ENCODE measurements around the gene PLAGL1. TPM values are rescaled to one million over a fixed set of nuclear protein-coding genes. Genes with fewer than 3 reads are reported as not detected.

Gene PLAGL1
- total and polyA plus RNA-seq, 2 of the 8 experiments (the other 6 are each of a cell fraction or from before 2014, with no cell fraction given), result 0.94 to 1.1 TPM

DNA sequence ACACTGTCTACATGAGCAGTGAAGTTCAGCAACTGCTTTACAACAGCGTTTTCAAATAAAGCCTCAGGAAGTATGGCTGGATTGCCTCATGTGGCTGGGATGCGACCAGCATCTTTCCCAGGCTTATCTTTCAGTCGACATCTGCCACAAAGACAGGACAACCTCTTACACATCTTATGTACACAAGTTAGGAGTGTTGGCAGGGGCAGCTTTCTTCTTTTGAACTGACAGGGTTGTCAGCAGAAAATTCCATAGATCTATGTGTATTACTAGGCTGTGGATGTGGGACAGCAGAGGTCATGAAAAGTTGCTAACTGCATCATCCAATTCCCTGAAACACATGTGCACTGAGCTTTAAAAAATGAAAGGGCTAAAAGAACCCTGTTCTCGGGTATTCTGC lies 48.1 kb downstream of the PLAGL1 start (continued):
- TF ChIP-seq, protein P1, sequence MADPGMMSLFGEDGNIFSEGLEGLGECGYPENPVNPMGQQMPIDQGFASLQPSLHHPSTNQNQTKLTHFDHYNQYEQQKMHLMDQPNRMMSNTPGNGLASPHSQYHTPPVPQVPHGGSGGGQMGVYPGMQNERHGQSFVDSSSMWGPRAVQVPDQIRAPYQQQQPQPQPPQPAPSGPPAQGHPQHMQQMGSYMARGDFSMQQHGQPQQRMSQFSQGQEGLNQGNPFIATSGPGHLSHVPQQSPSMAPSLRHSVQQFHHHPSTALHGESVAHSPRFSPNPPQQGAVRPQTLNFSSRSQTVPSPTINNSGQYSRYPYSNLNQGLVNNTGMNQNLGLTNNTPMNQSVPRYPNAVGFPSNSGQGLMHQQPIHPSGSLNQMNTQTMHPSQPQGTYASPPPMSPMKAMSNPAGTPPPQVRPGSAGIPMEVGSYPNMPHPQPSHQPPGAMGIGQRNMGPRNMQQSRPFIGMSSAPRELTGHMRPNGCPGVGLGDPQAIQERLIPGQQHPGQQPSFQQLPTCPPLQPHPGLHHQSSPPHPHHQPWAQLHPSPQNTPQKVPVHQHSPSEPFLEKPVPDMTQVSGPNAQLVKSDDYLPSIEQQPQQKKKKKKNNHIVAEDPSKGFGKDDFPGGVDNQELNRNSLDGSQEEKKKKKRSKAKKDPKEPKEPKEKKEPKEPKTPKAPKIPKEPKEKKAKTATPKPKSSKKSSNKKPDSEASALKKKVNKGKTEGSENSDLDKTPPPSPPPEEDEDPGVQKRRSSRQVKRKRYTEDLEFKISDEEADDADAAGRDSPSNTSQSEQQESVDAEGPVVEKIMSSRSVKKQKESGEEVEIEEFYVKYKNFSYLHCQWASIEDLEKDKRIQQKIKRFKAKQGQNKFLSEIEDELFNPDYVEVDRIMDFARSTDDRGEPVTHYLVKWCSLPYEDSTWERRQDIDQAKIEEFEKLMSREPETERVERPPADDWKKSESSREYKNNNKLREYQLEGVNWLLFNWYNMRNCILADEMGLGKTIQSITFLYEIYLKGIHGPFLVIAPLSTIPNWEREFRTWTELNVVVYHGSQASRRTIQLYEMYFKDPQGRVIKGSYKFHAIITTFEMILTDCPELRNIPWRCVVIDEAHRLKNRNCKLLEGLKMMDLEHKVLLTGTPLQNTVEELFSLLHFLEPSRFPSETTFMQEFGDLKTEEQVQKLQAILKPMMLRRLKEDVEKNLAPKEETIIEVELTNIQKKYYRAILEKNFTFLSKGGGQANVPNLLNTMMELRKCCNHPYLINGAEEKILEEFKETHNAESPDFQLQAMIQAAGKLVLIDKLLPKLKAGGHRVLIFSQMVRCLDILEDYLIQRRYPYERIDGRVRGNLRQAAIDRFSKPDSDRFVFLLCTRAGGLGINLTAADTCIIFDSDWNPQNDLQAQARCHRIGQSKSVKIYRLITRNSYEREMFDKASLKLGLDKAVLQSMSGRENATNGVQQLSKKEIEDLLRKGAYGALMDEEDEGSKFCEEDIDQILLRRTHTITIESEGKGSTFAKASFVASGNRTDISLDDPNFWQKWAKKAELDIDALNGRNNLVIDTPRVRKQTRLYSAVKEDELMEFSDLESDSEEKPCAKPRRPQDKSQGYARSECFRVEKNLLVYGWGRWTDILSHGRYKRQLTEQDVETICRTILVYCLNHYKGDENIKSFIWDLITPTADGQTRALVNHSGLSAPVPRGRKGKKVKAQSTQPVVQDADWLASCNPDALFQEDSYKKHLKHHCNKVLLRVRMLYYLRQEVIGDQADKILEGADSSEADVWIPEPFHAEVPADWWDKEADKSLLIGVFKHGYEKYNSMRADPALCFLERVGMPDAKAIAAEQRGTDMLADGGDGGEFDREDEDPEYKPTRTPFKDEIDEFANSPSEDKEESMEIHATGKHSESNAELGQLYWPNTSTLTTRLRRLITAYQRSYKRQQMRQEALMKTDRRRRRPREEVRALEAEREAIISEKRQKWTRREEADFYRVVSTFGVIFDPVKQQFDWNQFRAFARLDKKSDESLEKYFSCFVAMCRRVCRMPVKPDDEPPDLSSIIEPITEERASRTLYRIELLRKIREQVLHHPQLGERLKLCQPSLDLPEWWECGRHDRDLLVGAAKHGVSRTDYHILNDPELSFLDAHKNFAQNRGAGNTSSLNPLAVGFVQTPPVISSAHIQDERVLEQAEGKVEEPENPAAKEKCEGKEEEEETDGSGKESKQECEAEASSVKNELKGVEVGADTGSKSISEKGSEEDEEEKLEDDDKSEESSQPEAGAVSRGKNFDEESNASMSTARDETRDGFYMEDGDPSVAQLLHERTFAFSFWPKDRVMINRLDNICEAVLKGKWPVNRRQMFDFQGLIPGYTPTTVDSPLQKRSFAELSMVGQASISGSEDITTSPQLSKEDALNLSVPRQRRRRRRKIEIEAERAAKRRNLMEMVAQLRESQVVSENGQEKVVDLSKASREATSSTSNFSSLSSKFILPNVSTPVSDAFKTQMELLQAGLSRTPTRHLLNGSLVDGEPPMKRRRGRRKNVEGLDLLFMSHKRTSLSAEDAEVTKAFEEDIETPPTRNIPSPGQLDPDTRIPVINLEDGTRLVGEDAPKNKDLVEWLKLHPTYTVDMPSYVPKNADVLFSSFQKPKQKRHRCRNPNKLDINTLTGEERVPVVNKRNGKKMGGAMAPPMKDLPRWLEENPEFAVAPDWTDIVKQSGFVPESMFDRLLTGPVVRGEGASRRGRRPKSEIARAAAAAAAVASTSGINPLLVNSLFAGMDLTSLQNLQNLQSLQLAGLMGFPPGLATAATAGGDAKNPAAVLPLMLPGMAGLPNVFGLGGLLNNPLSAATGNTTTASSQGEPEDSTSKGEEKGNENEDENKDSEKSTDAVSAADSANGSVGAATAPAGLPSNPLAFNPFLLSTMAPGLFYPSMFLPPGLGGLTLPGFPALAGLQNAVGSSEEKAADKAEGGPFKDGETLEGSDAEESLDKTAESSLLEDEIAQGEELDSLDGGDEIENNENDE (IDR thresholded peaks at IDR 0.05; ENCODE audit: insufficient replicate concordance, low read length), result no peak
- TF ChIP-seq RBBP5 (IDR thresholded peaks at IDR 0.05; ENCODE audit: borderline replicate concordance, low read depth, low read length) (no peak), RNF2 (IDR thresholded peaks at IDR 0.05; ENCODE audit: borderline replicate concordance, low read depth, low read length, missing control alignments, poor library complexity, severe bottlenecking) (peak; percentile 36), NRF1 (IDR thresholded peaks at IDR 0.05; ENCODE audit: low read depth, low read length) (no peak), EP300 (IDR thresholded peaks at IDR 0.05; ENCODE audit: borderline replicate concordance in 1 of 2, low read depth in 2 of 2, low read length in 2 of 2) (no peak), EZH2 (IDR thresholded peaks at IDR 0.05; ENCODE audit: low read depth, low read length, severe bottlenecking) (peak; percentile 36), RXRA (IDR thresholded peaks at IDR 0.05; ENCODE audit: insufficient read depth, low read depth, low read length) (no peak), RFX5 (IDR thresholded peaks at IDR 0.05; ENCODE audit: borderline replicate concordance, low read depth, low read length) (no peak), GABPA (IDR thresholded peaks at IDR 0.05; ENCODE audit: borderline replicate concordance, insufficient read depth, low read length) (no peak), JUN (IDR thresholded peaks at IDR 0.05; ENCODE audit: low read depth, low read length) (no peak), POLR2AphosphoS5 (IDR thresholded peaks at IDR 0.05; ENCODE audit: low read depth, low read length) (no peak)
